ENCODE measurements around the gene RPL41.
"Not testable (repeated sequence)": the region's sequence is repeated elsewhere in the genome, so short reads cannot be mapped to it uniquely, and the experiment has no call there.

The RPL41 gene

DNA sequence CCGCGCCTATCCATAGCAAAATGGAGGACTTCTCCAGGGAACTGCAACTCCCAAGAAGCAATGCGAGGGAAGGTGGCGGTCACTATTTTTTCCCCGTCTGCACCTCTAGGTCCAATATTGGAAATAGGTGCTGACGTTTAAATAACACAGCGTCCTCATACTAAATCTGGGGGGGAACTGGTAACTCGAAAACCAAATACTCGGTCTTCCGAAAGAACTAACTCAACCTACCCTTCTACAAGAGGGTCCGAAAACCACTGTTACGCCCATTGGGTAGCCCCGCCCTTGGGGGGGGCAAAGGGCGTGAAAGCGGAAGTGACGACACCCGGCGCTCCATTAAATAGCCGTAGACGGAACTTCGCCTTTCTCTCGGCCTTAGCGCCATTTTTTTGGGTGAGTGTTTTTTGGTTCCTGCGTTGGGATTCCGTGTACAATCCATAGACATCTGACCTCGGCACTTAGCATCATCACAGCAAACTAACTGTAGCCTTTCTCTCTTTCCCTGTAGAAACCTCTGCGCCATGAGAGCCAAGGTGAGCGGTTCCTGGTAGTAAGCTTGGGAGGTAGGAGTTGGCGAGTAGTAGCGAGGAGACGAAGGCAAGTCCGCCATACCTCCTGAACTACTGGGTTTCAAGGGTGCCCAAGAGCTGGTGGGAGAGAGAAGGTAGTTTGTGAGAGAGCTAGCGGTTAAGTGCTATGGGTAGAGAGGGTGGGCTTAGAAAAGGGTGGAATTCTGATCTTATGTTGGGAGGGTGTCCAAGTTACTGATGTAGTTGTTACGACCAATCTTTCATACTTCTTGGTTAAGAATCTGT, at the start of gene RPL41:
TSS of gene RPL41 (plus strand) at position 367 of the 815 bp plus-strand sequence.
- peak; percentile 87 for DNase-seq

DNA sequence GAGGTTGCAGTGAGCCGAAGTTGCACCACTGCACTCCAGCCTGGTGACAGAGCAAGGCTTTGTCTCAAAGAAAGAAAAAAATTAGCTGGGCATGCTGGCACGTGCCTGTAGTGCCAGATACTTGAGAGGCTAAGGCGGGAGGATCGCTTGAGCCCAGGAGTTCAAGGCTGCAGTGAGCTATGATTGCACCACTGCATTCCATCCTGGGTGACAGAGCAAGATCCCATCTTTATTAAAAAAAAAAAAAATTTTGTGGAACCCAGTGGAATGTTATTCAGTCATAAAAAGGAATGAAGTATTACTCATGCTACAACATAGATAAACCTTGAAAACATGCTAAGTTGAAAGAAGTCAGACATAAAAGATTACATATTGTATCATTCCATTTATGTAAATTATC, 44.8 kb upstream of the RPL41 start:
- DNase-seq, result no peak

DNA sequence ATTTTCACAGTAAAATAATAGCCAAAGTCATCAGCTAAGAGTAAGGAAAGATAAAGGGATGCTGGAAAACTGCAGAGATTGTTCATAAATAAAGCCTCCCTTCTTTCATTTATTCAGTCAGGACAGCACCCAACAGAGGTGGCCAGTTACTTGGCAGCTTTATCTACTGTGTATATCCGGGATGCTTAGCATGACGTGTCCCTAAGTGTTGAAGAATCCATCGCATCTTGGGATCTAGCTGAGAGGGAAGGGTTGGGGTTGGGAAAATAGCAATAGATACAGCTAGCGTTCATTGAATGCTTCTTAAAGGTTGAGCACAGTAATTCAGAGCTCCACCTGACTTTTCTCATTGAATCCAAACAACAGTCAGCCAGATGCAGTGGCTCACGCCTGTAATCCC, 42.0 kb upstream of the RPL41 start:
- no peak for DNase-seq

DNA sequence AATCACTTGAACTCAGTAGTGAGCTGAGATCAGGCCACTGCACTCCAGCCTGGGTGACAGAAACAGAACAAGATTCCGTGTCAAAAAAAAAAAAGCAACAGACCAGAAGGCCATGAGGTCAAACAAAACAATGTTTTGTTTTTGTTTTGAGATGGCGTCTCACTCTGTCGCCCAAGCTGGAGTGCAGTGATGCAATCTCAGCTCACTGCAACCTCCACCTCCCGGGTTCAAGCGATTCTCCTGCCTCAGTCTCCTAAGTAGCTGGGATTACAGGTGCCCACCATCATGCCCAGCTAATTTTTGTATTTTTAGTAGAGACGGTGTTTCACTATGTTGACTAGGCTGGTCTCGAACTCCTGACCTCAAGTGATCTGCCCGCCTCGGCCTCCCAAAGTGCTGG, 38.5 kb upstream of the RPL41 start:
- DNase-seq, result not testable (repeated sequence)

DNA sequence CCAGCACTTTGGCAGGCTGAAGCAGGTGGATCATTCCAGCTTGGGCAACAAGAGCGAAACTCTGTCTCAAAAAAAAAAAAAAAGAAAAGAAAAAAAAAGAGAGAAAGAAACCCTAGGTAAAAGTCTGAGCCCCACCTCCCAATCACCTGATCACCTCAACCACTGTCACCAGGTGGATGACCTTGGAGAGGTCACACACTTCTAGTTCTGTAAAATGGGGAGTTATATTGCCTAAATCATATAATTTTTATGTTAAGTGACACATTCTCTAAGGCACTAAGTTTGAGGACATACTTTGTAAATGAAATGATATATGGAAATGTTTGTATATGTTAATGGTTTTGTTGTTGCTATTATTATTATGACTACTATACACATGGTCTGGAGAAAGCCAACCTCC, 38.0 kb upstream of the RPL41 start:
- DNase-seq, result no peak

DNA sequence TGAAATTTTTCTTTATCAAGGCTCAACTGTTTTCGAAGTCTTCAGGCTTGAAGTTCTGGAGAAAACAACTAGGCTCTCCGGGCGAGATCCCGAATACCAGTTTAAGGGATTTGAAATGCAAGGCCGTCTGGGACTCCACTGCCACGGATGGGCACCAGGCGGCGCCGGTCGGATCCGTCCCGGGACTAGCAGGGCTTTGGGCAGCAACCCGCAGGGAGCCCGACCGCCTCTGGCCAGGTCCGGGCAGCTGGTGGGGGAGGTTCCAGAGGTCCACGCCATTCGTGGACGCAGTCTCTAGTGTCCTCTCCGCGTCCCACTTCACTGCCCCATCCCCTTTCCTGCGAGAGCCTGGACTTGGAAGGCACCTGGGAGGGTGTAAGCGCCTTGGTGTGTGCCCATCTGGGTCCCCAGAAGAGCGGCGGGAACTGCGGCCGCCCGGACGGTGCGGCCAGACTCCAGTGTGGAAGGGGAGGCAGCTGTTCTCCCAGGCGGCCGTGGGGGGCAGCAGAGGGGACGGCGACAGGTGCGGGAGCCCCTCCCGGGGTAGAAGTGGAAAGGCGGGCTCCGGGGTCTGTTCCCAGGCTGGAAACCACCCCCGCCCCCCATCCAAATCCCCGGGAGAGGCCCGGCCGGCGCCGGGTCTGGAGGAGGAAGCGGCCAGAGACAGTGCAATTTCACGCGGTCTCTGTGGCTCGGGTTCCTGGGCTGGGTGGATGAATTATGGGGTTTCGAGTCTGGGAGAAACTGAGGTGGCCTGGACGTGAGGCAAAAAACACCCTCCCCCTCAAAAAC, 37.3 kb upstream of the RPL41 start:
- peak; percentile 67 for DNase-seq

DNA sequence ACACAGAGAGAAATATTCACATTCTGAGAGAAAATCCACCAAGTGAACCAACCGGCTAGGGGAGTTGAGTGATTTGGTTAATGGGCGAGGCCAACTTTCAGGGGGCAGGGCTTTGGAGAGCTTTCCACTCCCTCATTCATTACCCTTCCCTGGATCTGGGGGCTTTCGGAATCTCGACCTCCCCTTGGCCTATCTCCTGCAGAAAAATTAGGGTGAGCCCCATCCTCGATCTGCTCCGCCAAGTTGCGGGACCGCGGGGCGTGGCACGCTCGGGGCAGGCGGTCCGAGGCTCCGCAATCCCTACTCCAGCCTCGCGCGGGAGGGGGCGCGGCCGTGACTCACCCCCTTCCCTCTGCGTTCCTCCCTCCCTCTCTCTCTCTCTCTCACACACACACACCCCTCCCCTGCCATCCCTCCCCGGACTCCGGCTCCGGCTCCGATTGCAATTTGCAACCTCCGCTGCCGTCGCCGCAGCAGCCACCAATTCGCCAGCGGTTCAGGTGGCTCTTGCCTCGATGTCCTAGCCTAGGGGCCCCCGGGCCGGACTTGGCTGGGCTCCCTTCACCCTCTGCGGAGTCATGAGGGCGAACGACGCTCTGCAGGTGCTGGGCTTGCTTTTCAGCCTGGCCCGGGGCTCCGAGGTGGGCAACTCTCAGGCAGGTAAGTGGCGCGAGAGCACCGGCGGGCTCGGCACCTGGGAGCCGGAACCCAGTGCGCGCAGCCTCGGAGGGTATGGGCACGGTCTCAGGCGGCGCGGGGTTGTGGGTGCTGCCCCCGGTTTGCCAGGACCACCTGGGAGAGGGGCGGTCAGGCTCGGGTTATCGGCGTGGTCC, 36.5 kb upstream of the RPL41 start, which contains the start of gene ERBB3:
TSS of gene ERBB3 (plus strand) at position 443 of the 833 bp plus-strand sequence. CDS start at position 579, 136 bp downstream.
- DNase-seq, result peak; percentile 29

DNA sequence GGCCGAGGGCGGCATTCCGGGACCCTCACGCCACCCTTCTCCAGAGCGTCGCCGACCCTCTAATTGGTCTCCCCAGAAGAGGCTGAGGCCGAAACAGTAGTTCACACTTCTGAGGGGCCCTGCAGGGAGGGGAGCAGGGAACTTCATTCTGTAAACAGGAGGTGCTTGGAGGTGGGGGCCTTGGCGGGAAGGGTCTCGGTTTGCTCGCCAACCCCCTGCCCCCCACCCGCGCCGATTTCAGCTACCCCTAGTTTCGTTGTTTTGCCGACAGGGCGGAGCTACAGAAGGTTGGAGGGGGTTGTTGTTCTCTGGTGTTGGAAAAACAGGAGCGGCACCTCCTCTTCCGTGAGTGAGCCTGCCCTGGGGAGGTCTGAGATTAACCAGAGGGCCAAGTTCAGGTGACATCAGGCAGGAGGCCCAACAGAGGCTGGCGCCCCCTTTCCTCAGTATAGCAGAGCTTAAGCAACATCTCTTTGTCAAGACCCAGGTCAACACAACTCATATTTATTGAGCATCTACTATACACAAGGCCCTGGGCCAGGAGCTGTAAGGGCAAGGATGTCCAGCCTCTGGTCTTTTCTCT, 35.8 kb upstream of the RPL41 start:
- no peak for DNase-seq

DNA sequence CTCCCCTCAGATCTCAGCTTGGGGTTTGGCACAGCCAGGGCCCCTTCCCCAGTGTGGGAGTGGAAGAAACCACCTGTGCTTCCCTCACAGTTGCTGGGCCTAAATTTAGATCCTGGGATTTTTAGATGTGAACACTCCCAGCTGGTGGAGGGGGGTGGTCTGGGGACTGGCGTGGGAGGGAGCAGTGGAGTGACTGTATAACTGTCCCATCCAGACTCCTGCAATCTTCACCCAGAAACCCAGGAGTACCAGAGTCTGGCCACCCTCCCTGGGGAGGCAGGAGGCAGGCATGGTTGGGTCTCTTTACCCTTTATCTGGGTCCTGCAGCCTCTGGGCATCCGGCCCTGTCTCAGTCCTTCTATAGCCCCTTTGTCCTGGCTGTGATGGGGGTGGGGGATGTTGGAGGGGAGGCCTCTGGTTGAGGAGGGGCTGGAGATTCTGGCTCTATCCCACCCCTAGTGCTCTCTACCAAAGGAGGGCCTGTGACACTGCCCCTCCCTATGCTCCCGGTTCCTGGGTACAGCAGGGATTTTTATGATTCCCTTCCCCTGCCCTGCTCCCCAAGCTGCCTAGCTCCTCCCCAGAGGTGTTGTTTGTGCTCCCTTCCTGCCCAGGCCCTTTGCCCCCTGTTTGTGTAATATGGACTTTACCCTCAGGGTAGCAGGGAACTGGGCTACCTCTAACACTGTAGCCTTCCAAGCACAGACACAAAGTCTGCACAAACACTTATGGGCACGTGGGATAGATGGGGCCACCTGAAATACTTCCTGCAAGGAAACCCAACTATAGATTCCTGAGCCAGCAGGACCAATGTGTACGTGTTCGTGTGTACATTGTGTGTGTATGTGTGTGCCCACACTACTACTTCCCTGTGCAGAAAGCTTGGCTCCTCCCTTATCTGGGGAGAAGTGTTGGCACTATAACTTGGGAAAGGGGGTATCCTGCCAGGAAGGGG, 34.8 kb upstream of the RPL41 start:
- DNase-seq, result no peak

DNA sequence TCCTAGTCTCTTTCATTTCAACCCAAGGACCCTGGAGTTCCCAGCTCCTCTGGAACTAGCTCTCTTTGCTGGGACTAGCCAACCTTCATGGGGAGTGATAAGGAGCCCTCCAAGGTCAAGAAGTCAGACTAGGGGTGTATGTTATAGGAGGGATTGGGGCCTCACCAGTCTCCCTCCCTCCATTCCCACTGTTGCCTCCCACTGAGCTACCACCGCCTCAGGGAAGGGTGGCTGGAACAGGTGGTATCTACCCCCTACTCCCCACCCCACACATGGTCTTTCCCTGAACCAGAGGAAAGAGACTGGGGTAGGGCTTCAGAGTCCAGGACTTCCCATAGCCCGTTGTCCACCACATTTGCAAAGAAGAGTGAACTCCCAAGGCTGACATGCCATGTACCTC, 34.1 kb upstream of the RPL41 start:
- DNase-seq, result no peak

DNA sequence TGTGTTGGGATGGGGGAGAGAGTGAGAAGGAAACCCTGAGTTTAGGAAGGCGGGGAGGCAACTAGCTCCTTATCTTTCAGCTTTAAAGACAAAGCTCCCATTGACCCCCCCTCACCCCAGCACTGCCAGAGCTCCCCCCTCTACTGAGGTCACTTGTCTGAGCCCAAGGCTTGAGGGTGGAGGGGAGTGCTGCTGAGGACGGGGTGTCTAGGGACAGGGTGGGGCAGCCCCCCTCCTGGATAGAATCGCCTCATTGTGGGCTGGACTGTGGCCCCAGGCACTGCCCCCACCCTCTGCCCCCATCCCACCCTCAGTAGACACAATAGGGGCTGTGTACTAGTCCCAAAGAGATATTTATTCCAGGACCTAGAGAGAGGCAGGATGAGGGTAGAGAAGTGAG, 33.5 kb upstream of the RPL41 start:
- no peak for DNase-seq

DNA sequence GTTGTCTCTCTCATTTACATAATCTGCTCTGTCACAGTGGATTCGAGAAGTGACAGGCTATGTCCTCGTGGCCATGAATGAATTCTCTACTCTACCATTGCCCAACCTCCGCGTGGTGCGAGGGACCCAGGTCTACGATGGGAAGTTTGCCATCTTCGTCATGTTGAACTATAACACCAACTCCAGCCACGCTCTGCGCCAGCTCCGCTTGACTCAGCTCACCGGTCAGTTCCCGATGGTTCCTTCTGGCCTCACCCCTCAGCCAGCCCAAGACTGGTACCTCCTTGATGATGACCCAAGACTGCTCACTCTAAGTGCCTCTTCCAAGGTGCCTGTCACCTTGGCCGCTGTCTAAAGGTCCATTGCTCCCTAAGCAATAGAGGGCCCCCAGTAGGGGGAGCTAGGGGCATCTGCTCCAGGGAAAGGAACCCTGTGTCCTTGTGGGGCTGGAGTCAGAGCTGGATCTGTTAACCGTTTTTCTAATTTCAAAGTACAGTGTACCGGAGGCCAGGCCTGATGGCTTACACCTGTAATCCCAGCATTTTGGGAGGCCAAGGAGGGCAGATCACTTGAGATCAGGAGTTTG, 31.4 kb upstream of the RPL41 start:
- no peak for DNase-seq

DNA sequence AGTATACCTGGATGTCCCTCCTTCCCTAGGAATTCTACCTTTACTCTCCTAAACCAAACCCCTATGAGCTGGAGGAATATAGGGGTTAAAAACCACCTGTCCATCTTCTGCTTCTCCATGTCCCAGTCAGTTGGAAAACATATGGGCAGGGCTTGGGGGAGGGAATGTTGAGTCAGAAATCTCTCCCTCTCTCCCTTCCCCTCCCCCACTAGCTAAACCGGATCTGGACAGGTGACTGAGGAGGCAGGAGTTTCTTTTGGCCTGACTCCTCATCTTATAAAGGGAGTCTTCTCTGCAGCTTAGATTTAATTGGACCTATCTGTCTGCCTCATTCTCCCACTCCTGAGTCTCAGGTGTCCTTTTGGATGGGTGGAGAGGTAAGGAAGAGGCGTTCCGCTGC, 30.3 kb upstream of the RPL41 start:
- no peak for DNase-seq

DNA sequence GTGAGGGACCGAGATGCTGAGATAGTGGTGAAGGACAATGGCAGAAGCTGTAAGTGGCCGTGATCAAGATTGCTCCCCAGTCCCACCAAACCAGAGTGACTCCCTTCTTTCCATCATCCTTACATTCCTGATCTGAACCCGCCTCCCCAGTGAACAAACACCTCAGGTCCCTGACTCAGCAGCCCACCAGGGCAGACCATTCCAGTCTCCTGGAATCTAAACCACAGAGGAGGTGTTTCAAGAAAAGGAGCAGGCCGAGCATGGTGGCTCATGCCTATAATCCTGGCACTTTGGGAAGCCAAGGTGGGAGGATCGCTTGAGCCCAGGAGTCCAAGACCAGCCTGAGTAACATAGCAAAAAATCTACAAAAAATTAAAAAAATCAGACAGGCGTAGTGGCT, 29.8 kb upstream of the RPL41 start:
- no peak for DNase-seq

DNA sequence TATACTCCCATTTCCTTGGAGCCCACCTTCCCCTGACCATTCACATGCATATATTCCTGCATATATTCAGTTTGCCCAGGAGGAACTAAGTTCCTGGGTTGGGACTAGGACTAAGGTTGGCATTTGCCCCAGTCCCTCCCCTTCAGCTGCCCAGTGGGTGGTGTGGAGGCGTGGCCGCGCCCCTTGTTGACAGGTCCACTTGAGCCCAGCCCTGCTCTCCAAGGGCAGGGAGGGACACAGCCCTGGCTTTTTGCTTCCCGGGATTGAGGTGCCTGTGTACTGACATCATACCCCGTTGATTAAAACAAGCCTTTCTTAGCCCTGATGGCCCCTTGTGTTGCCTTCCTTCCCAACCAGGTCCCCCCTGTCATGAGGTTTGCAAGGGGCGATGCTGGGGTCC, 29.2 kb upstream of the RPL41 start:
- DNase-seq, result no peak

DNA sequence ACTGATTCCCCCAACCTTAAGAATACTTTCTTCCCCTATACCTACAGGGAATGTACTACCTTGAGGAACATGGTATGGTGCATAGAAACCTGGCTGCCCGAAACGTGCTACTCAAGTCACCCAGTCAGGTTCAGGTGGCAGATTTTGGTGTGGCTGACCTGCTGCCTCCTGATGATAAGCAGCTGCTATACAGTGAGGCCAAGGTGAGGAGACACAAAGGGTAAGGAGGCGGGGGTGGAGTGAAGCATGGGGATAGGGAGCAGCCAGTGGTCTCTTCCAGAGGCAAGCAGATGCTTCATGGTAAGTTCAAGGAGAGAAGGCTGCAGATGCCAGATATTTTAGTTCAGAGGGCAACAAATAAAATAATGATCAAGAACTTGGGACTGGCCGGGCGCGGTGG, 18.7 kb upstream of the RPL41 start:
- DNase-seq, result no peak

DNA sequence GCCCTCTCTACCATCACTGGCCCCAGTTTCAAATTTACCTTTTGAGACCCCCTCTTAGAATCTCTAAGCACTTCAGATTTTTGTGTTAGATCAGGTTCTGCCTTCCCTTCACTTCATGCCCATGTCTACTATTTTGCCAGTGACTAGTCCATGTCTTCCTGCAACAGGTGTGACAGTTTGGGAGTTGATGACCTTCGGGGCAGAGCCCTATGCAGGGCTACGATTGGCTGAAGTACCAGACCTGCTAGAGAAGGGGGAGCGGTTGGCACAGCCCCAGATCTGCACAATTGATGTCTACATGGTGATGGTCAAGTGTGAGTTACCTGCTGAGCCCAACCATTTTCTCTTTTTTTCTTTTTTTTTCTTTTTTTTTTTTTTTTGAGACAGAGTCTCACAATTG, 17.8 kb upstream of the RPL41 start:
- no peak for DNase-seq

DNA sequence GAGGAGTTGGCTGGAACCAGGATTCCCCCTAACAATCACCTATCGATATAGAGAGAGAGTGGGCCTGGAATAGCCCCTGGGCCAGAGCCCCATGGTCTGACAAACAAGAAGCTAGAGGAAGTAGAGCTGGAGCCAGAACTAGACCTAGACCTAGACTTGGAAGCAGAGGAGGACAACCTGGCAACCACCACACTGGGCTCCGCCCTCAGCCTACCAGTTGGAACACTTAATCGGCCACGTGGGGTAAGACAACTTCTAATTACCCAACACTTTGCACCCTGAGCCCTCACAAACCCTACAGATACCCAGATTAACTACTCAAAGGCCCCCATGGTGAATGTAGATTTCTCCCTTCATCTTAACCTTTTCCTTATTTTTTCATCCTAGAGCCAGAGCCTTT, 16.6 kb upstream of the RPL41 start:
- no peak for DNase-seq

DNA sequence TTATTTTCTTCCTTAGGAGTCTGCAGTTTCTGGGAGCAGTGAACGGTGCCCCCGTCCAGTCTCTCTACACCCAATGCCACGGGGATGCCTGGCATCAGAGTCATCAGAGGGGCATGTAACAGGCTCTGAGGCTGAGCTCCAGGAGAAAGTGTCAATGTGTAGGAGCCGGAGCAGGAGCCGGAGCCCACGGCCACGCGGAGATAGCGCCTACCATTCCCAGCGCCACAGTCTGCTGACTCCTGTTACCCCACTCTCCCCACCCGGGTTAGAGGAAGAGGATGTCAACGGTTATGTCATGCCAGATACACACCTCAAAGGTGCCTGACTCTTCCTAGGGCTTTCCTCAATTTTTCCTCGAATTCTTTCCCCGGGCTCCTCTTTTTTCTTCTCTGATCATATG, 15.4 kb upstream of the RPL41 start:
- DNase-seq, result no peak

DNA sequence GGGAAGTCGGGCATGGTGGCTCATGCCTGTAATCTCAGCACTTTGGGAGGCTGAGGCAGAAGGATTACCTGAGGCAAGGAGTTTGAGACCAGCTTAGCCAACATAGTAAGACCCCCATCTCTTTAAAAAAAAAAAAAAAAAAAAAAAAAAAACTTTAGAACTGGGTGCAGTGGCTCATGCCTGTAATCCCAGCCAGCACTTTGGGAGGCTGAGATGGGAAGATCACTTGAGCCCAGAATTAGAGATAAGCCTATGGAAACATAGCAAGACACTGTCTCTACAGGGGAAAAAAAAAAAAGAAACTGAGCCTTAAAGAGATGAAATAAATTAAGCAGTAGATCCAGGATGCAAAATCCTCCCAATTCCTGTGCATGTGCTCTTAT, 13.8 kb upstream of the RPL41 start:
- DNase-seq, result no peak

DNA sequence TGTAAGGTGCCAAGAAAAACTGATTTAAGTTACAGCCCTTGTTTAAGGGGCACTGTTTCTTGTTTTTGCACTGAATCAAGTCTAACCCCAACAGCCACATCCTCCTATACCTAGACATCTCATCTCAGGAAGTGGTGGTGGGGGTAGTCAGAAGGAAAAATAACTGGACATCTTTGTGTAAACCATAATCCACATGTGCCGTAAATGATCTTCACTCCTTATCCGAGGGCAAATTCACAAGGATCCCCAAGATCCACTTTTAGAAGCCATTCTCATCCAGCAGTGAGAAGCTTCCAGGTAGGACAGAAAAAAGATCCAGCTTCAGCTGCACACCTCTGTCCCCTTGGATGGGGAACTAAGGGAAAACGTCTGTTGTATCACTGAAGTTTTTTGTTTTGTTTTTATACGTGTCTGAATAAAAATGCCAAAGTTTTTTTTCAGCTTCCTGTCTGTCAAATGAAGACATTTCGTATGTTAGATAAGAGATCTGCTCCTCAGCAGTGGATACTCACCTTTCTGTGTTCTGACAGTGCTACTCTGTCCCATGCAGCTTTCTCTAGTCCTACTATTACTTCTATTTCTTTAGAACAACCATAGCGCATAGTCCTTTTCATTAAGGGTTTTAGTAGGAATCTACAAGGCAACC, 13.2 kb upstream of the RPL41 start:
- DNase-seq, result no peak

Data from NCI-H2227 treated with DMSO at 0.1 percent for 48 hours (cell line).